CD4-positive, alpha-beta memory T cell (primary cell): ENCODE data around the gene C1orf146. TPM values are rescaled to one million over a fixed set of nuclear protein-coding genes. Genes with fewer than 3 reads are reported as not detected.
"Not testable (repeated sequence)": the region's sequence is repeated elsewhere in the genome, so short reads cannot be mapped to it uniquely, and the experiment has no call there.

ENCODE experiments used
- CTCF ChIA-PET: fragments of 350-600 bp; sonication (Branson Sonifier 250); formaldehyde crosslinking; loops from one replicate; lab custom pipeline; 2021; ENCODE audit warnings: inconsistent platforms; ENCODE audit not compliant: partially characterized antibody; lab: Charles Lee
- POLR2A ChIA-PET: fragments of 350-600 bp; sonication (Branson Sonifier 250); formaldehyde crosslinking; loops from one replicate; lab custom pipeline; 2021; ENCODE audit not compliant: partially characterized antibody; lab: Charles Lee
- DNase-seq, 5 donors: peaks; one replicate each; pipeline versions ENCODE4 v3.0.0 to v3.0.0-alpha.2; 2020 to 2022; ENCODE audit warnings: mixed read lengths in 1 of 5
- H3K27ac ChIP-seq: one replicate; pipeline ENCODE4 v1.7.0; 2013; ENCODE audit warnings: low read depth, low read length
- H3K27me3 ChIP-seq: 2 replicates; pipeline ENCODE4 v1.7.0; 2013; ENCODE audit warnings: mild to moderate bottlenecking, low read length, moderate library complexity; ENCODE audit not compliant: insufficient read depth
- H3K36me3 ChIP-seq: 2 replicates; pipeline ENCODE4 v1.7.0; 2013; ENCODE audit warnings: mild to moderate bottlenecking, low read length, moderate library complexity; ENCODE audit not compliant: insufficient read depth
- H3K4me1 ChIP-seq: 2 replicates; pipeline ENCODE4 v1.7.0; 2013; ENCODE audit warnings: mild to moderate bottlenecking, low read length, moderate library complexity; ENCODE audit not compliant: insufficient read depth
- H3K4me3 ChIP-seq, 2 donors: one replicate each; pipeline ENCODE4 v1.7.0; 2013; ENCODE audit warnings: low read length in 2 of 2, mild to moderate bottlenecking in 1 of 2
- H3K9me3 ChIP-seq, 2 donors: one replicate each; pipeline ENCODE4 v1.7.0; 2013; ENCODE audit warnings: low read length in 2 of 2, control low read depth in 1 of 2; ENCODE audit not compliant: control insufficient read depth in 1 of 2
- H3K27ac Mint-ChIP-seq, 7 donors: one replicate each; pipeline ENCODE4 v1.8.0; 2020 to 2021; ENCODE audit warnings: mixed read lengths in 7 of 7, mild to moderate bottlenecking in 6 of 7, inconsistent platforms in 3 of 7, moderate library complexity in 3 of 7
- H3K27me3 Mint-ChIP-seq, 2 donors: one replicate each; pipeline ENCODE4 v1.8.0; 2020 to 2021; ENCODE audit warnings: mixed read lengths in 2 of 2
- H3K36me3 Mint-ChIP-seq, 2 donors: one replicate each; pipeline ENCODE4 v1.8.0; 2020 to 2021; ENCODE audit warnings: mixed read lengths in 2 of 2, inconsistent platforms in 1 of 2, mild to moderate bottlenecking in 1 of 2
- H3K4me1 Mint-ChIP-seq, 4 donors: one replicate each; pipeline ENCODE4 v1.8.0; 2020 to 2021; ENCODE audit warnings: mixed read lengths in 4 of 4, mild to moderate bottlenecking in 1 of 4
- H3K4me3 Mint-ChIP-seq, 8 donors: one replicate each; pipeline ENCODE4 v1.8.0; 2020 to 2021; ENCODE audit warnings: mixed read lengths in 8 of 8, mild to moderate bottlenecking in 7 of 8, moderate library complexity in 6 of 8, inconsistent platforms in 3 of 8
- H3K9me3 Mint-ChIP-seq, 8 donors: one replicate each; pipeline ENCODE4 v1.8.0; 2020 to 2021; ENCODE audit warnings: mixed read lengths in 8 of 8, mild to moderate bottlenecking in 5 of 8, inconsistent platforms in 3 of 8, moderate library complexity in 1 of 8
- intact Hi-C: fragments of 100-400 bp; cut with micrococcal nuclease; formaldehyde crosslinking; loops from one replicate; pipeline ENCODE4 v1.15.1; 2023
- polyA plus RNA-seq, 2 donors: library from polyadenylated mRNA; unstranded; fragments of 300-500 nt; fragmentation: Illumina TruSeq; gene quantifications; one replicate each; pipeline ENCODE4 v1.2.3, GENCODE V29; 2021
- total RNA-seq, 2 experiments: library from RNA; stranded (reverse); gene quantifications; one replicate each; pipeline ENCODE4 v1.2.3, GENCODE V29; 2021

The C1orf146 gene
- total and polyA plus RNA-seq, 4 experiments from 2014 or later = not detected

GRCh38 chr1:92262516-92262915, 44.8 kb downstream of the C1orf146 start:
- intact Hi-C loops = no loop called here

GRCh38 chr1:92273039-92273438, 55.3 kb downstream of the C1orf146 start:
- H3K27me3 Mint-ChIP-seq = no peaks in the 10 kb centered on the region
- H3K36me3 ChIP-seq = peaks cover 4% of the 10 kb centered on the region
- no peaks in the 10 kb centered on the region for H3K9me3 ChIP-seq
- no peak overlapping the region for H3K27ac ChIP-seq
- intact Hi-C loops = no loop called here
- H3K4me1 ChIP-seq = no peaks in the 10 kb centered on the region
- POLR2A ChIA-PET = no interaction called here
- H3K27me3 ChIP-seq = no peaks in the 10 kb centered on the region
- H3K4me3 ChIP-seq = no peak overlapping the region
- H3K4me3 Mint-ChIP-seq = no peak overlapping the region
- CTCF ChIA-PET = interaction anchor here (0.7 kb wide), 1 partner anchor 1318 kb away, joined by 3 read pairs; no protein-coding TSS in a partner anchor
- H3K36me3 Mint-ChIP-seq = peaks cover 41 to 56% of the 10 kb centered on the region in 2 donors
- DNase-seq = no peak
- no peaks in the 10 kb centered on the region for H3K9me3 Mint-ChIP-seq
- H3K4me1 Mint-ChIP-seq = peaks cover 0 to 11% (median under 1%) of the 10 kb centered on the region in 4 donors
- H3K27ac Mint-ChIP-seq = no peak overlapping the region

More at GRCh38 chr1:92262516-92262915, 44.8 kb downstream of the C1orf146 start:
- H3K36me3 Mint-ChIP-seq = peaks cover 68 to 69% of the 10 kb centered on the region in 2 donors
- ChIA-PET POLR2A (no interaction called here), CTCF (no interaction called here)
- Histone ChIP-seq H3K4me1 (no peaks in the 10 kb centered on the region), H3K9me3 (no peaks in the 10 kb centered on the region), H3K36me3 (peaks cover 3% of the 10 kb centered on the region), H3K4me3 (no peak overlapping the region), H3K27ac (no peak overlapping the region), H3K27me3 (no peaks in the 10 kb centered on the region)
- H3K9me3 Mint-ChIP-seq = no peaks in the 10 kb centered on the region
- no peak overlapping the region for H3K4me3 Mint-ChIP-seq
- no peaks in the 10 kb centered on the region for H3K27me3 Mint-ChIP-seq
- H3K27ac Mint-ChIP-seq = no peak overlapping the region
- no peak for DNase-seq
- no peaks in the 10 kb centered on the region for H3K4me1 Mint-ChIP-seq

DNA sequence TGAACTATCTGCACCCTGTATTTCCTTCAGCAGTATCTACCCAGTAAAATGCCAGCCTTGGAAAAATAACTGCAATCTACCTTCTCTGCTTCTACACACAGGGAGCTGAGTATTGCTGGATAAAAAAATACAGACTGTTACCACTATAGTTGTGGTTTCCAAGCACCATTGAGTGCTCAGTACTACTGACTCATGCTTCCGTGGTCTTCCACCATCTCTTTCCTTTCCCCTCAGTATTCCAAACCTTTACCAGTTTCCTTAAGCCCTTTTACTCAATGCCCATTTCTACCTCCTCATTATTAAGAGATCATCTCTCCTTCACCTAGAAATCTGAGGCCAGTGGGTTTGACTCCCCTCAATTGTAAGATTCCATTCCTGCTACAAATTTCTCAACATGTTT, 57.2 kb downstream of the C1orf146 start:
- H3K27ac ChIP-seq = no peak overlapping the region
- H3K4me1 ChIP-seq = no peaks in the 10 kb centered on the region
- intact Hi-C loops = no loop called here
- Mint-ChIP-seq H3K4me1 (peaks cover 0 to 12% (median under 1%) of the 10 kb centered on the region in 4 donors), H3K27ac (peak overlapping the region in 1 of 7 donors; percentile 44), H3K27me3 (no peaks in the 10 kb centered on the region), H3K9me3 (no peaks in the 10 kb centered on the region), H3K4me3 (no peak overlapping the region), H3K36me3 (peaks cover 45 to 54% of the 10 kb centered on the region in 2 donors)
- ChIA-PET POLR2A (interaction anchor here (0.6 kb wide), 1 partner anchor 13 kb away, joined by 3 read pairs; no protein-coding TSS in a partner anchor), CTCF (no interaction called here)
- no peaks in the 10 kb centered on the region for H3K9me3 ChIP-seq
- H3K36me3 ChIP-seq = peaks cover 4% of the 10 kb centered on the region
- no peaks in the 10 kb centered on the region for H3K27me3 ChIP-seq
- no peak for DNase-seq
- no peak overlapping the region for H3K4me3 ChIP-seq

GRCh38 chr1:92276082-92276481, 58.4 kb downstream of the C1orf146 start:
- Mint-ChIP-seq H3K36me3 (peaks cover 52 to 65% of the 10 kb centered on the region in 2 donors), H3K27me3 (no peaks in the 10 kb centered on the region), H3K27ac (no peak overlapping the region), H3K9me3 (no peaks in the 10 kb centered on the region), H3K4me3 (no peak overlapping the region), H3K4me1 (peaks cover 0 to 15% (median 4%) of the 10 kb centered on the region in 4 donors)
- H3K27me3 ChIP-seq = no peaks in the 10 kb centered on the region
- intact Hi-C loops = no loop called here
- DNase-seq = no peak
- no peaks in the 10 kb centered on the region for H3K4me1 ChIP-seq
- ChIA-PET CTCF (no interaction called here), POLR2A (no interaction called here)
- H3K9me3 ChIP-seq = no peaks in the 10 kb centered on the region
- H3K27ac ChIP-seq = no peak overlapping the region
- no peak overlapping the region for H3K4me3 ChIP-seq
- H3K36me3 ChIP-seq = peaks cover 3% of the 10 kb centered on the region

GRCh38 chr1:92277105-92277723, 59.5 kb downstream of the C1orf146 start:
- H3K27ac Mint-ChIP-seq = no peak overlapping the region
- ChIA-PET POLR2A (no interaction called here), CTCF (no interaction called here)
- no peak overlapping the region for H3K4me3 ChIP-seq
- H3K9me3 ChIP-seq = no peaks in the 10 kb centered on the region
- no peaks in the 10 kb centered on the region for H3K4me1 ChIP-seq
- H3K36me3 ChIP-seq = peaks cover 3% of the 10 kb centered on the region
- intact Hi-C loops = no loop called here
- no peaks in the 10 kb centered on the region for H3K27me3 Mint-ChIP-seq
- H3K4me3 Mint-ChIP-seq = no peak overlapping the region
- peaks cover 62 to 74% of the 10 kb centered on the region in 2 donors for H3K36me3 Mint-ChIP-seq
- H3K27ac ChIP-seq = no peak overlapping the region
- no peaks in the 10 kb centered on the region for H3K27me3 ChIP-seq
- H3K9me3 Mint-ChIP-seq = peaks cover 0 to 3% (median 0%) of the 10 kb centered on the region in 8 donors
- DNase-seq = no peak
- peaks cover 4 to 19% (median 8%) of the 10 kb centered on the region in 4 donors for H3K4me1 Mint-ChIP-seq

GRCh38 chr1:92279781-92280180, 62.1 kb downstream of the C1orf146 start:
- H3K4me1 ChIP-seq, POLR2A ChIA-PET, H3K27me3 ChIP-seq, intact Hi-C loops, DNase-seq, H3K4me3 ChIP-seq, H3K9me3 Mint-ChIP-seq, H3K27ac Mint-ChIP-seq, H3K27ac ChIP-seq, H3K9me3 ChIP-seq, H3K27me3 Mint-ChIP-seq, H3K36me3 ChIP-seq, CTCF ChIA-PET, H3K4me3 Mint-ChIP-seq: not testable (repeated sequence)
- H3K36me3 Mint-ChIP-seq = peaks cover 76 to 82% of the 10 kb centered on the region in 2 donors
- peaks cover 13 to 32% (median 23%) of the 10 kb centered on the region in 4 donors for H3K4me1 Mint-ChIP-seq

- H3K4me3 ChIP-seq, H3K27ac ChIP-seq, DNase-seq, H3K4me1 ChIP-seq, intact Hi-C loops, H3K4me3 Mint-ChIP-seq, H3K9me3 ChIP-seq, H3K27me3 ChIP-seq, H3K27me3 Mint-ChIP-seq, H3K9me3 Mint-ChIP-seq, POLR2A ChIA-PET, CTCF ChIA-PET, H3K36me3 ChIP-seq: not testable (repeated sequence)
- Mint-ChIP-seq H3K4me1 (peaks cover 13 to 32% (median 22%) of the 10 kb centered on the region in 4 donors), H3K27ac (peak overlapping the region in 1 of 7 donors; percentile 3), H3K36me3 (peaks cover 82 to 84% of the 10 kb centered on the region in 2 donors)
These were observed 63.7 kb downstream of the C1orf146 start for GRCh38 chr1:92281411-92281810.
